AG08395 (cell line): ENCODE measurements around the gene KEL.

Experiments
- DNase-seq: peaks from one replicate; pipeline ENCODE4 v3.0.0; 2012; ENCODE audit warnings: mixed read lengths, low spot score

KEL gene

DNA sequence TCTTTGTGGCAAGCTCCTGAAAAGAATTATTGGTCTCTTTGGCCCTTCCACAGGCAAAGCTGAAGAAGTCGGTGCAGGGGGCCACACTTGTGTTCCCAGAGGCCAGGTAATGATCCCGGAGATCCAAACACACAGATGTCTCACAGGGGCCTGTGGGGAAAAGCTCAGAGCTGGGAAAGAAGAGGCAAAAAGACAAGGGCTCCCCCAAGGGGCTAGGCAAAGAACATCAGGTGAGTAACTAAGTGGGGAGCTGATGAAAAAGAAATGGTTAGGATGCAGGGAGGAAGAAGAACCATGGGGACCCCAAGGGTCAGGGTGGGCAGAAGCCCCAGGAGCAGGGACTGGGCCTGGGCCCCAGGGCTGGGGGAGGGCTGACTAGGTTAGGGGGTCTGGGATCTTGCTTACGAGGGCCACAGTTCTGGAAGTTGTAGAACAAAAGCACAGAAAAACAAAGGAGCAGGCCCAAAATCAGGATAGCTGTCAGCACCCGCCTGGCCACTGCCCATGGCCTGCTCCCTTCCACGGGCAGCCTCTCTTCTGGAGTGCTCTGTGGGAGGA is 1.1 kb downstream of the KEL start:
- no peak for DNase-seq

DNA sequence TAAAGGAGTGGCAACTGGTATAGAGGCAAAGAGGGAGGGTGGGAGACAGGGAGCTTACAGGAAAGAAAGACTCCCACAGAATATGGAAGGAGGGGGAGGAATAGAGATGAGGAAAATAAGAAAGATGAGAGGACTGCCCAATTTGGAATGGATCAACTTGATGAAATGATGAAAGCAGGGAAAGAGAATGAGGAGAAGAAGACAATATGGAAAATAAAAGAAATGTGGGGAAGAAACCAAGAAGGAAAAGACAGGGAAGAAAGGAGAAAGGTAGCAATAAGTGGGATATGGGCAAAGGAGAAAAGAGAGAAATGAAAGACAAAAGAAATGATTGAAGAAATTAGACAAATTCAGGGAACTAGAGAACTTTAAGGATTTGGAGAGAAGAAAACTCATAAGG is 3.0 kb downstream of the KEL start:
- no peak for DNase-seq

DNA sequence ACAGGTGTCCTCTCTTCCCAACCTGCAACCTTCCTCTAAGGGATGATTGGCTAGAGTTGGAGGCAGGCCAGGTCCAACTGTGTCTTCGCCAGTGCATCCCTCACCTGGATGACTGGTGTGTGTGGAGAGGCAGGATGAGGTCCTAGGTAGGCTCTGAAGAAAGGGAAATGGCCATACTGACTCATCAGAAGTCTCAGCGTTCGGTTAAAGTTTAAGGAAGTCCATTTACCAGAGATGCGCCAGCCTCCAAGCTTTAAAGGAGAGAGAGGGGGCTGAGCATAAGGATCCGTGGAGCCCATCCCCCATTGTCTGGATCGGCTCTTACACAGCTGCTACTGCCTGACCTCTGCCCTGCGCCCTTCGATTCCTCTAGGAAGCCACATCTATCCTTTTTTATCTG is 4.4 kb downstream of the KEL start:
- DNase-seq, result no peak

DNA sequence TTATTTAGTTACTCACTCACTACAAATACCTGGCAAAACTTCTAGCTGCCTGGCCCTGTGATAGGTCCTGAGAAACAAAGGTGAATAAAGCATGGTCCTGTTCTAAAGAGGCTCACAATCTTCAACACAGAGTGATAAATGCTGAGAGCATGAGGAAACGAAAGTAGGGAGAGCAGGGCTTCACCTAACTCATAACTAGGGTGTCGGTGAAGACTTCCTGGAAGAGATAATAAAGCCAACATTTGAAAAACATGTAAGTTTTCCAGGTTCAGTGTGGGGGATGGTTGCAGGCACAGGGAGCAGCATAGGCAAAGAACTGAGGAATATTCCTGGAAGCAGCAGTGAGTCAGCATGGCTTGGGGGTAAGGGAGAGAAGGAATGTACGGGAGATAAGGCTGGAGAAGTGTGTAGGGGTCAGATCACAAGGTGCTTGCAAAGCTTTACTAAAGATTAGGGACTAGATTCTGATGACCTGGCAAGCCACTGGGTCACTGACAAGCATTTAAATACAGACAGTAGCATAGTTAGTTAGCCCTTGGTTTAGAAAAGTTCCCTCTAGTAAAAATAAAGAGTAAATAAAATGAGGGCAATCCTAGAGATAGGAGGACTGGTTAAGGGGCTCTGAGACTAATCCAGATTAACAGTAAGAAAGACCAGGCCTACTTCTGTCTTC is 5.1 kb downstream of the KEL start:
- DNase-seq, result no peak

DNA sequence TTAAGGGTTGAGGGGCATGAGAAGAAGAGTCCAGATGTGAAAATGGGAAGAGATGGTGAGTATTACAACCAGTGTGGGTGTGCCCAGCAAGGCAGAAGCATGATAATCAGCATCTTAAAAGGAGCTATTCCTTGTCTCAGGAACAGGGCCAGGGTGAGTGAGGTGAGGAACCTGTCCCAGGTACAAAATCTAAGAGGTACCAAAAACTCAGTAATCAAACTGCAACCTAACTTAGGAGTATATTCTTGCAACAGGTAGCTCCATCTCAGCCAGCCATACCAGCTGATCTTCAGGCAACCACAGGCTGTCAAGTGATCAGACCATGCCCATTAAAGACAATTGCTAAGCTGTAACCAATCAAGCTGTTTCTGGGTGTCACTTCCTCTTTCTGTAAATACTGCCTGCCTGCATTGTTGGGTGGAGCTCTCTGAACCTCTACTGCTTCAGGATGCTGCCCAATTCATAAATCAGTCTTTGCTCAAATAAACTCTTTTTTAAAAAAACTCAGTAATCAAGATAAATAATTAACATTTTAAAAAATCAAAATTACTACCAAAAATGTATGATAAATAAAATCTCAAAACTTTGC is 7.4 kb downstream of the KEL start:
- DNase-seq, result no peak

DNA sequence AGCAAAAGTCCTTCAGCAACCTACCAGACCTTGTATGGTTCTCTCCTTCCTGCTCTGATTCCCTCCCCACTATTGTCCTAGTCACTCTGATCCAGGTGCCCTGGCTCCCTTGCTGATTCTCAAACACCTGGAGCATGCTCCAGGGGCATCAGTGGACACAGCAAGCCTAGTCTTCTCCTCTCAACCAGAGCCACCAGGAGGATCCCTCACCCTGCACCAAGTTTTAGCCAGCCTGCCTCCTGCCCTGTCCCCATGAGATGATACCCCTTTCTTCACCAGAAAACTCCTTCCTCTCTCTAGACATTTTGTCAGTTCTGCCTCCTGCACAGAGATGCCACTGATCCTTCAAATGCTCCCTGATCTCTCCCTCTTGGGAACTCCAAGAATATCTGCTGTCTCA is 11.9 kb downstream of the KEL start:
- no peak for DNase-seq

DNA sequence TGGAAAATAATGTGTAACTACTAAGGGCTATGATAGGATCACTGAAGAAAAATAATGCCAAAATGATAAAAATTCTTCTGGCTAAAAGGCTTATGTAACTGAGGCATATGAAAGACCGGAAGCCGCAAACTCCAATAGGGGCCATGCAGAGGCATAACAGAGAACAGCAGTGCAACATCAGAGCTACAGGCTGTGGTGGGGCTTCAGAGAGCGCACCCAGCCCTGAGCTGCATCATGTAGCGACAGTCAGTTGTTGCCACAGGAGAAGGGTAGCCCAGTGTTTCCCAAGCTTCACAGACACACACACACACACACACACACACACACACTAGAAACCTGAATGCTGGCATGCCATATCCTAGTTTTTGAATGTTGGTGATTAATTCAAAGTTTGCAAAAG is 13.6 kb downstream of the KEL start:
- DNase-seq, result no peak

DNA sequence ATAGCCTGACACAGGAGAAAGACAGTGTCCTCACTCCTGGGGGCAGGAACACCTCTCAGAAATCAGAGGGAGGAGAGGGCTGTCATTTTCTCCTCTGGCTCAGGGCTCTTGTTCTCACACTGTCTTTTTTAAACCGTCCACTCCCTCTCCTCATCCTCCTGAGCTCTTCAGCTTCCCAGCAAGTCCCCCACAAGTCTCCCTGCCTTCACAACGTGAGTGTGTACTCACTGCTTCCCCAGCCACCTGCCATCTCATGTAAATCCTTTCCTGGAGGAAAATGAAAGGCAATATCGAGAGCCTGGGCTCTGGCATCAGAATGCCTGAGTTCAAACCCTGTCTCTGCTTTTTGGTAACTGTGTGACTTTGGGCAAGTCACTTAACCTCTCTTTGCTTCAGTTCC is 17.2 kb downstream of the KEL start:
- no peak for DNase-seq

DNA sequence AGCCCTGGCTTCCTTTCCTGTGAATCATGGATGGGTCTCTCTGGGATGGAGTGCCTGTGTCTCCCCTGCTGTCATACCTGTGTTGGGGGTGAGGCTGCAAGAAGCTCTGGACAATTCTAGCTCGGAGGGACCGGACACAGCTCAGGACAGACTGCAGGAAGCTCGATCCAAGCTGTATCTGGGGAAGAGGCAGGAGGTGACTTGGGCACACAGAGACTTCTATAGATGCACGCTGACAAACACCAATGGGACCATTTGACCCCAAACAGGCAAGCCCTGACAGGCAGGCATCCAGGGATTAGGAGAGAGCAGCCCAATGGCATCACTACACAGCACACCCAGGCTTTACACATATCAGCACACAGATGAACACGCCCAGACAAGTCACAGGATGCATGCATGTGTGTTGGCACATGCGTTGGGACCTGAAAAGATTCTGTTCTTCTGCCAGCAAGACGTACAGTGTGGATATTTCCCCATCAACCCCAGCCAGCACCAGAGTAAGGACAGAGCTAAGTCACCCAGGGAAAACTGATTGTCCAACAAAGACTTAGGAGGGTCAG is 18.4 kb downstream of the KEL start:
- no peak for DNase-seq

DNA sequence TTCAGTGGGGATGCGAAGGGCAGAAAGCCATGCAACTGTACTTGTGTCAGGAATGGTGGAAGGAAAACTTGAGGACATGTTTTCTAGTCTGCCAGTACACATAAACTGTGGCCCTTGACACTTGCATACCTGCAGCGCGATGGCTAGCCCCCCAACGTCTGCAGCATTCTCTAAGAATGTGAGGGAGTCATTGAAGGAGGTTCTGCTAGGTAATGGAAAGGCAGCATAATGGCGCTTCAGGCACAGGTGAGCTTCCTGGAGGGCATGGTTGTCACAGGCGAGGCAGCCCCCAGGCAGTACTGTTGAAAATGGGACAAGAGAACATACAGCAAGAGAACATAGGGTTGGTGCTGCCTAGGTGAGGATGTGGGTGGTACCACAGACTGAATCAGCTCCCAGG is 19.4 kb downstream of the KEL start:
- DNase-seq, result no peak

DNA sequence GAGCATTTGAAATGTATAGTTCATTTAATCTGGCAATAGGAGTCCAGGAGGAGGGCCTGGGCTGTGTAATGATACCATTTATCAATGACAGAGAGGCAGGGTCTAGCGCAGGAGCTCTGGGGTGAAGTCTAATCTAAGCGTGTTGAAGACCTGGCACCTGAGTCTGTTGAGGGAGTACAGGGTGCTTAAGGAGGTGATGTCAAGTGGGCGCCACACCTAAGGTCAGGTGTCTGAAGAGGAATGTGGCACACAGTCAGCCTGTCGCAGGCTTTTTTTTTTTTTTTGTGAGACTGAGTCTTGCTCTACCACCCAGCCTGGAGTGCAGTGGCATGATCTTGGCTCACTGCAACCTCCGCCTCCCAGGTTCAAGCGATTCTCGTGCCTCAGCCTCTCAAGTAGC is 20.6 kb downstream of the KEL start:
- no peak for DNase-seq

DNA sequence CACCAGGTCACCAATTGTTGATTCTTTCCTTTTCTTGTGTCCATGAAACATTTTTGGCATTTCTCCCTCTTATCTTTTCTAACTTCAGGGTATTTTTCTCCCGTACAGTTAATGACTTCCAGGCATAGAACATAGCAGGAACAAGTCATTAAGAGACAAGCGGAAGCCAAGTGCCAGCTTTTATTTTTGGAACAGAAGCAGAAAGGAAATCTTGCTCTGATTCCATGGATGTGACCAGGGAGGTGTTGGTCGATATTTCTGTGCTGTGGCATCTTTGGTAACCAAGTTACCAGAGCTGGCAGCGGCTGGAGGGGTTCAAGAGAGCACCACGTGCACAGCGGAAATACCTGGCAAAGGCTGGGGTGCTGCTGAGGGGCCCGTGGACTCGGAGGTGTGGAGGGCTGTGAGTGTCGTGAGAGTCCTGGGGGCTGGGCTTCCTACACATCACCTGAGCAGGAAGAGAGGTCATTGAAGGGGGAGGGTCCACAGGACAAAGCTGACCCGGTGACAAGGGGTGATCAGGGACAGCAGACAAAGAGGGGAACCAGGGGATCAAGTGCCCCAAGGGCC is 21.1 kb downstream of the KEL start:
- DNase-seq, result no peak

DNA sequence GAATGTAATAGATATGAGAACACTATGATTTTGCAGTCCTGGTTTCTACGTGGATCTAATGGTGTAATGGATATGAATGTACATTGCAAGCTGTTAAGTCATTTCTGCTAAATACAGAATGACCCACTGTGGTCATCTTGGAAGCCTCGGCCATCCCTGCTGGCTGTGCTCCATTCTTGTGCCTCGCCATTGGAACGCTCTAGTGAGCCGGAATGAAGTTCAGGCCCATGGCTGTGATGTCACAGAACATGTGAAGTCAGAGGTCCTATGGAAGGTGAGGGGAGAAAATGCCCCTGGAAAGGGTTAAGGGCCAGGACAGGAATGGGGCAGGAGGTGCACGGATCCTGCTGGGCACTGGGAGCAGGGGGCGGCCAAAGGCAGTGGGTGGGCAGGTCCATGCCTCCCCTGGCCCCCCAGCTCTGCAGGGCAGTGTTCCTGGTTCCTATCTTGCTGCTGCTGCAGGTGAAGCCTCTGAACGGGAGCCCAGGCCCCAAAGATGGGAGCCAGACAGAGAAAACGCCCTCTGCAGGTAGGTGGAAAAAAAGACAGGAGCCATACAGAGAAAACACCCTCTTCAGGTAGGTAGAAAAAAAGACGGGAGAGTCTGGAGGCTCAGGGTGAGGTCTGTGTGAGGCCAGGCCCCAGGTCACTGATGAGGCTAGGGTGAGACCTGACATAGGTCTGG is 22.8 kb downstream of the KEL start, which contains the start of gene LLCFC1:
Gene LLCFC1, plus strand, starts transcription at position 259 of the 685 bp plus-strand sequence. Its CDS starts 138 bp downstream, at position 397.
- no peak for DNase-seq

DNA sequence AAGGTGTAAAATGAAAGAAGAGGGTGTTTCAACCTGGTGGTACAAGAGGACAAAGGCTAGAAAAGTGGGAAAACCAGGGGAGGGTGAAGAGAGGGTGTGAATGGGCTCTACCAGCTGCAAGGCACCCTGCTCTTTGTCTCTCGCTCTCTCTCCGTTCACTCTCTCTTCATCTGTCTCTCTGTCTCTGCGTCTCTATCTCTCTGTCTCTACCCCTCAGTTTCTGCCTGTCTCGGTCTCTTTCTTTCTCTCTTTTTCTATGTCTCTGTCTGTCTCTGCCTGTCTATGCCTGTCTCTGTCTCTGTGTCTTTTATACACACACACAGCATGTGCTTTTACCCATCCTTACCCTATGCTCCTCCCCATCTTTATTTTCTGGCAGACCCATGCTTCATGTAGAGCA is 23.6 kb downstream of the KEL start:
- no peak for DNase-seq

DNA sequence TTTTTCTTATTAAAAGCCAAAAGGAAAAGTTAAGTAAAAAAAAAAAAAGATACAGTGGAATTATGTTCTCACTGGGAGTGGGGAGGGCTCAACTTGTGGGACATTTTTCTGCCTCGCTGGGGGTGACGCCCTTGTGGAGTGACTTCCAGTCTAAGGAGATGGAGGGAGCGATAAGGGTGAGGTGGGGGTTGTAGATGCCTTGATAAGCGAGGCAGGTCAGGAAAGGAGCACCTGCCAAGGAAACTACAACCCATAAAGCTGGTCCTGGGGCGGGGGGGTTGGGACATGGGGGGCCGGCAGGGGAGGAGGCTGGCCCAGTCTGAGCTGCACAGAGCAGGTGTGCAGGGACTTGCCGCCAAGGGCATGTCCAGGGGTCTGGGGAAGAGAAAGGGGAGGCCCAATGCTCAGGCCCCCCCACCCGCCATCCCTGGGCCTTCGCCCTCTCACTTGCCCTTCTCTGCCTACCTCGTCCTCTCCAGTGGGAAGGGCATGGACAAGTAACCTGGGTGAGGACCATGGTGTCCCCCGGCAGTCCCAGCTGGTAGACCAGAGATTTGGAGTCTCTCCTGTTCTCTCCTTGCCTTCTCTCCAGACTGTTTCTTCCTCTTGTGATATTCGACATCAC is 26.1 kb downstream of the KEL start:
- DNase-seq, result no peak

DNA sequence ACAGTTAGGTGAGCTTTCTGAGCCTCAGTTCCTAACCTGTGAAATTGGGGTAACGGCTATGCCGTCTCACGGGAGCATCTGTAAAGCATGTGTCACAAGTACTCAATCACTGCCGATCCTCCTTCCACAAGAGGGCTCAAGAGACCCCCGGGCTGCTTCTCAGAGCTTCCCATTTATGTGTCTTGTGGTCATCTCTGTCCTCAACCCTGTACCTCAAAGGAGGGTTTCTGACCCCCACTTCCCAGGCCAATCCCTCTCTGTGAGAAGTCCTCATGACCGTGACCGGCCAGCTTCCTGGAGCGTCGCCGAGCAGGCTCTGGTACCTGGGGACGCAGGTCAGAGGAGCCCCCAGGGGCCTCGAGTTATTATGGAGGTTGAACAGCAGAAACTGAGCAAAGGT is 28.1 kb downstream of the KEL start:
- DNase-seq, result no peak

DNA sequence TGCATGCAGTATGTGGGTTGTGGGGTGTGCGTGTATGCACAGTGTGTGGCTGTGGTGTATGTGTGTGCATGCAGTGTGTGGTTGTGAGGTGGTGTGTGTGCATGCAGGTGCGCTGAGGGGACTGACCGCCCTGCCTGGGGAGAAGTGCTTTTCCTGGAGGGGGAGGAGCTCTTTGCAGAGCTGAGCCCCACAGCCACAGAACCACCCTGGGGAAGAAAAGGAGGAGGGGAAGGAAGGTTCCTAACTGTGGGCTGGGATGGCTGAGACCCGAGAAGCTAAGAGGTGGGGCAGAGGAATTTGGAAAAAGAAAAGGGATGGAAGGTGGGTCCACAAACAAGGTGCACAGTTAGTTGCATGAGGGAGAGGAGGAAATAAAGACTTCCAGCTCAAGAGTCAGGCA is 28.5 kb downstream of the KEL start, which contains the start of gene TRPV5:
Gene TRPV5, minus strand, starts transcription at position 123 of the 400 bp plus-strand sequence. CDS start 287 bp downstream, outside the sequence.
- no peak for DNase-seq

DNA sequence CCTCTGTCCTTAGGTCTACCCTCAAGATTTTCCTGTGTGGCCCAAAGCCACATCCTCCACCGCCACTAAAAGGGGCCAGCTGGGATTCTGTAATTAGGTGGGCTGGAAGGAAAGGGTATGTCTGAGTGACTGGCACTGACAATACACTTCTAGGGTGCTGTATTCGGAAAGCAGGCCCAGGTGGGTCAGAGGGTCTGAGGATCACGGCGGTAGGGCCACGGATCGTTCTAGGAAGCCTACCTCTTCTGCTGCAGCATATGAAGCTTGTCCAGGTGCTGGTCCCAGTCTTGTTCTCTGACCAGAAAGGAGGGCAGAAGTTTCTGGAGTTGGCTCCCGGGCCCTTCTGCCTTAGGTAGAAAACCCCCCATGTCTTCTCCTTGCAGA is 29.1 kb downstream of the KEL start:
- no peak for DNase-seq

DNA sequence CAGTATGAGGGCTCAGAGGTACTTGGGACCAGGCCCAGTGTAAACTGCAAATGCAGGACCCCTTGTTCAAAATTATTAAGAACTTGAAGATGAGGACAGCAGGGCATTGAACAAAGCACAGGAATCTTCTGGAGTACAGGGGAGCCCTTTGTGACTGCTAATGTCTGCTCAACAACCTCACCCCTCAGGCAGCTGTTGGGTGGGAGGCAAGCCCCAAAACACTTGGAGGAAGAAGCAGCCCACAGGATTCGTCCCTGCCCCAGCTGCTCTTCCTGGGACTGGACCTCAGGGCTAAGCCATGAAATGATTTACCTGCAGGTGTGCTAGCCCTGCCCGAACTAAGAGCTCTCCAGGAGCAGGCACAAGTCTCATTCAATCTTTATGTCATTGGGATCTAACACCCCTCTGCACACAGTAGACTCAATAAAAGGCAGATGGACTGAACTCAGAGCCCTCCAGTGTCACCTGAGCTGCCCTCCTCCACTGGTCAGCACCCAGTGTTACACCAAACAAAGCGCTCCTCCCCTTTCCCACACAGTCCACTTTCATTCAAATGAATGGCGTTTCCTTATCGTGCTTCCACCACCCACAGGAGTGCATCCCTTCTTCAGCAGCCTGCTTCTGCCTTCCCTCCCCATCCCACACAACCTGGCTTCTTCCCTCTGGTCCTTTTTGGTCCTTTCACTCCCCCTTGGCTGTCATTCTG is 29.6 kb downstream of the KEL start:
- DNase-seq, result no peak

DNA sequence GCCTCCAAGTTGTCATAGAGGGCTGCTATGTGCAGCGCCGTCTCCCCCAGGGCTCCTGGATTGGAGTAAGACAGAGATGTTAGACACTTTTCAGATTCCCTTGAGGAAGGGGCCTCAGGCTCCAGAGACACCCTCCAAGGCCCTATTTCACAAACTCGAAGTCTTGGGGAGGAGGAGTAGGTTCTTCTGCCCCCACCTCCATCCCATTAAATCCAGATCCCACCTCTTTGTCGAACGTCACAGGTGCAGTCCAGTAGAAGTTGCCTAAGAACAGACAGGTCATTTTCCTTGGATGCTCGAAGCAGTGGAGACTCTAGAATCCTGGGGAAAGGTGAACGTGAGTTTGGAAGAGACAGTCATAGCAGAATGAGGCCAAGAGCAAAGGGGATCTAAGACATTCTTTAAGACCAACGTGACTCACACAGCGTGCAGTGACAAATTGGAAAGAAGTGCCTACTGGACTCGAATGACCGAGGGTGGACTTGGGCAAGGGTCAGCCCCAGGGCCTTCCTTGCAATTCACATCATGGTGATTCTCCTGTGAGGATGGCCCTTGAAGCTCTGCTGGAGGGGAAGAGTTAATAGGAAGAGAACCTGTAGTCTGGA is 31.9 kb downstream of the KEL start:
- no peak for DNase-seq

DNA sequence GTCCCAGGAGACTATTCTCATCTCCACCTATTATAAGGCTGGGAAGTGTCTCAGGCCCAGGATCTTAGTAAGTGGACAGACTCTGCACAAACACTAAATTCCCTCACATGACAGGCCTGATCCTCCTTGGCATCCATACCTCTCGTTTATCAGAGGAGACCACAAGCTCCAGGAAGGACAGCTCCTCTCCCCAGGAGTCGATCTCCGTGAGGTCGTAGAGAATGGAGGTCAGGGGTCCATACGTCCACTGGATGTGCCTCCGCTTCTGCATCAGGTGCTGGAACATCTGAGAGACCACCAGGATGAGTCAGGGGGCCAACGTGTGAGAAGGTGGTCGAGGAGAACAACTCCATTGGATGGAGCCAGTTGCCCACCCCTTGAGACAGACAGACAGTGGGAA is 34.2 kb downstream of the KEL start:
- no peak for DNase-seq
